ENCODE results near the gene TPSD1.

DNA sequence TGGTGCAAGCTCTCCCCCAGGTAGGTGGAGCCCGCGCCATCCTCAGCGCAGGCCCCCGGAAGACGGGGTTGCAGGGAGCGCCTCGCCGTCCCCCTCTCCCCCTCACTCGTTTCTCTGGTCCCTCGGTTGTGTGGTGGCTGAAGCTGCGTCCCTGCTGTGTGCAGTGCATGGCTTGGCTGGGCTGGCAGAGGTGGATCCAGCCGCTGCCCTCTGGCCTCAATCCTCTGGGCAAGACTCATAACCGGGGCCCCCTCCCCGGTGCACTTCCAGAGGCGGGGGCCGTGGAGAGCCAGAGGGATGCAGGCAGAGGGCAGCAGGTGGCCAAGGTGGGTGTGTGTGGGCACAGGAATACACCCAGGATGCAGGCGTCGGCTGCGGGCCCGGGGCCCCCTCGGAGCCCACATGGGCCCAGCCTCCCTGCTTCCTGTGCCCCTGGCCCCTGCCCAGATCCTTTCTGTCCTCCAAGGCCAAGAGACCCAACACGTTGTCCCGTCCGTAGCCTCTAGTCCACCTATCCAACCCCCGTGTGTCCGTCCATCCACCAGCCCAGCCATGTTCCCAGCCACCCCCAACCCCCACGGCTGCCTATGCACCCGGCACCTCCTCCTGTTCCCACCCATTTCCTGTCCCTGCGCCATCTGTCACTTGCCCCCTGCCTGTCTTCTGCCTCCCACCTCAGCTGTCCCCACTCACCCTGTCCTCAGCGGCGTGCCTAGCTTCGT lies 40.1 kb upstream of the TPSD1 start:
- TF ChIP-seq, protein P1, sequence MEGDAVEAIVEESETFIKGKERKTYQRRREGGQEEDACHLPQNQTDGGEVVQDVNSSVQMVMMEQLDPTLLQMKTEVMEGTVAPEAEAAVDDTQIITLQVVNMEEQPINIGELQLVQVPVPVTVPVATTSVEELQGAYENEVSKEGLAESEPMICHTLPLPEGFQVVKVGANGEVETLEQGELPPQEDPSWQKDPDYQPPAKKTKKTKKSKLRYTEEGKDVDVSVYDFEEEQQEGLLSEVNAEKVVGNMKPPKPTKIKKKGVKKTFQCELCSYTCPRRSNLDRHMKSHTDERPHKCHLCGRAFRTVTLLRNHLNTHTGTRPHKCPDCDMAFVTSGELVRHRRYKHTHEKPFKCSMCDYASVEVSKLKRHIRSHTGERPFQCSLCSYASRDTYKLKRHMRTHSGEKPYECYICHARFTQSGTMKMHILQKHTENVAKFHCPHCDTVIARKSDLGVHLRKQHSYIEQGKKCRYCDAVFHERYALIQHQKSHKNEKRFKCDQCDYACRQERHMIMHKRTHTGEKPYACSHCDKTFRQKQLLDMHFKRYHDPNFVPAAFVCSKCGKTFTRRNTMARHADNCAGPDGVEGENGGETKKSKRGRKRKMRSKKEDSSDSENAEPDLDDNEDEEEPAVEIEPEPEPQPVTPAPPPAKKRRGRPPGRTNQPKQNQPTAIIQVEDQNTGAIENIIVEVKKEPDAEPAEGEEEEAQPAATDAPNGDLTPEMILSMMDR (IDR thresholded peaks at IDR 0.05; ENCODE audit: low read depth, low read length, poor library complexity, severe bottlenecking) = no peak
- no peak for TF ChIP-seq EZH2phosphoT487 (IDR thresholded peaks at IDR 0.05; ENCODE audit: borderline replicate concordance, low read length)

All from DOHH2 (cell line).